ENCODE data around the gene DNAJA4. TPM values are rescaled to one million over a fixed set of nuclear protein-coding genes. Genes with fewer than 3 reads are reported as not detected.
A peak's percentile ranks its signal among the peaks of the same experiment; 100 is the strongest.

Gene DNAJA4
- total and polyA plus RNA-seq, 7 donors = 7.4 to 26.1 (median 16.8) TPM

GRCh38 chr15:78257681-78258080 is 6.7 kb upstream of the DNAJA4 start:
- TF ChIP-seq POLR2AphosphoS5 (IDR thresholded peaks at IDR 0.05) = no peak
- Histone ChIP-seq H3K4me1 (no peaks in the 10 kb centered on the region), H3K27ac (no peak overlapping the region), H3K9me3 (no peaks in the 10 kb centered on the region), H3K36me3 (no peaks in the 10 kb centered on the region), H3K27me3 (no peaks in the 10 kb centered on the region), H3K4me3 (no peak overlapping the region)
- intact Hi-C loops (cut with DNase I) = no loop called here
- WGBS, 2 donors = 90 to 93% methylated on average over 3 of the region's 3 CpGs
- DNase-seq = no peak

GRCh38 chr15:78259232-78259631 is 5.1 kb upstream of the DNAJA4 start:
- Histone ChIP-seq H3K4me3 (no peak overlapping the region), H3K36me3 (no peaks in the 10 kb centered on the region), H3K4me1 (peaks cover 0 to 5% (median 5%) of the 10 kb centered on the region in 4 donors), H3K27ac (no peak overlapping the region), H3K27me3 (no peaks in the 10 kb centered on the region), H3K9me3 (no peaks in the 10 kb centered on the region)
- TF ChIP-seq CTCF (IDR thresholded peaks at IDR 0.05) (no peak), POLR2AphosphoS5 (IDR thresholded peaks at IDR 0.05) (no peak), EP300 (IDR thresholded peaks at IDR 0.05) (no peak), POLR2A (IDR thresholded peaks at IDR 0.05) (no peak)
- intact Hi-C loops (cut with DNase I) = no loop called here
- 89 to 90% methylated on average over 3 of the region's 3 CpGs for WGBS, 2 donors
- DNase-seq = no peak

- intact Hi-C loops (cut with DNase I) = no loop called here
- DNase-seq = no peak
- 61 to 71% methylated on average over 2 of the region's 2 CpGs for WGBS, 2 donors
These were observed 3.9 kb upstream of the DNAJA4 start for GRCh38 chr15:78260489-78260888.

GRCh38 chr15:78261062-78261461 is 3.3 kb upstream of the DNAJA4 start:
- no peaks in the 10 kb centered on the region for H3K9me3 ChIP-seq
- peaks cover 2 to 20% (median 18%) of the 10 kb centered on the region in 4 donors for H3K4me1 ChIP-seq
- no peak for TF ChIP-seq CTCF (IDR thresholded peaks at IDR 0.05)
- no peak for TF ChIP-seq POLR2AphosphoS5 (IDR thresholded peaks at IDR 0.05)
- no peak for TF ChIP-seq EP300 (IDR thresholded peaks at IDR 0.05)
- no peak for TF ChIP-seq POLR2A (IDR thresholded peaks at IDR 0.05)
- no peaks in the 10 kb centered on the region for H3K27me3 ChIP-seq
- intact Hi-C loops (cut with DNase I) = no loop called here
- 37 to 72% methylated on average over 3 of the region's 3 CpGs for WGBS, 2 donors
- no peak overlapping the region for H3K27ac ChIP-seq
- H3K36me3 ChIP-seq = no peaks in the 10 kb centered on the region
- H3K4me3 ChIP-seq = no peak overlapping the region
- no peak for DNase-seq

More at GRCh38 chr15:78260489-78260888, 3.9 kb upstream of the DNAJA4 start:
- peaks cover 2 to 14% (median 12%) of the 10 kb centered on the region in 4 donors for H3K4me1 ChIP-seq
- no peak overlapping the region for H3K27ac ChIP-seq
- H3K27me3 ChIP-seq = no peaks in the 10 kb centered on the region
- no peak overlapping the region for H3K4me3 ChIP-seq
- no peaks in the 10 kb centered on the region for H3K9me3 ChIP-seq
- H3K36me3 ChIP-seq = no peaks in the 10 kb centered on the region
- TF ChIP-seq POLR2A (IDR thresholded peaks at IDR 0.05) (no peak), EP300 (IDR thresholded peaks at IDR 0.05) (no peak), CTCF (IDR thresholded peaks at IDR 0.05) (no peak), POLR2AphosphoS5 (IDR thresholded peaks at IDR 0.05) (no peak)

- intact Hi-C loops (cut with DNase I) = no loop called here
- H3K27me3 ChIP-seq = no peaks in the 10 kb centered on the region
- H3K36me3 ChIP-seq = no peaks in the 10 kb centered on the region
- H3K4me1 ChIP-seq = peaks cover 2 to 41% (median 29%) of the 10 kb centered on the region in 4 donors
- no peak for DNase-seq
- H3K9me3 ChIP-seq = no peaks in the 10 kb centered on the region
- peak overlapping the region in 1 of 4 donors; percentile 88 for H3K27ac ChIP-seq
- no peak overlapping the region for H3K4me3 ChIP-seq
- 88 to 96% methylated on average over 7 of the region's 7 CpGs for WGBS, 2 donors
- TF ChIP-seq POLR2AphosphoS5 (IDR thresholded peaks at IDR 0.05) = no peak
These were observed 996 bp upstream of the DNAJA4 start for GRCh38 chr15:78263351-78263781.

- intact Hi-C loops (cut with DNase I) = no loop called here
- DNase-seq = no peak
- WGBS, 2 donors = 27 to 69% methylated on average over 23 of the region's 23 CpGs
- H3K4me3 ChIP-seq = peak overlapping the region; percentile 33 to 74 (median 55)
- peaks cover 2 to 46% (median 30%) of the 10 kb centered on the region in 4 donors for H3K4me1 ChIP-seq
- TF ChIP-seq POLR2AphosphoS5 (IDR thresholded peaks at IDR 0.05) (no peak), POLR2A (IDR thresholded peaks at IDR 0.05) (no peak), EP300 (IDR thresholded peaks at IDR 0.05) (no peak), CTCF (IDR thresholded peaks at IDR 0.05) (no peak)
- no peaks in the 10 kb centered on the region for H3K9me3 ChIP-seq
- no peaks in the 10 kb centered on the region for H3K36me3 ChIP-seq
- H3K27me3 ChIP-seq = no peaks in the 10 kb centered on the region
- peak overlapping the region; percentile 65 to 88 (median 80) for H3K27ac ChIP-seq
These were observed 457 bp upstream of the DNAJA4 start for GRCh38 chr15:78263907-78264303.

All from sigmoid colon (tissue), 7 donors.